ENCODE measurements around the gene RBM8A.
A peak's percentile ranks its signal among the peaks of the same experiment; 100 is the strongest.

RBM8A gene

DNA sequence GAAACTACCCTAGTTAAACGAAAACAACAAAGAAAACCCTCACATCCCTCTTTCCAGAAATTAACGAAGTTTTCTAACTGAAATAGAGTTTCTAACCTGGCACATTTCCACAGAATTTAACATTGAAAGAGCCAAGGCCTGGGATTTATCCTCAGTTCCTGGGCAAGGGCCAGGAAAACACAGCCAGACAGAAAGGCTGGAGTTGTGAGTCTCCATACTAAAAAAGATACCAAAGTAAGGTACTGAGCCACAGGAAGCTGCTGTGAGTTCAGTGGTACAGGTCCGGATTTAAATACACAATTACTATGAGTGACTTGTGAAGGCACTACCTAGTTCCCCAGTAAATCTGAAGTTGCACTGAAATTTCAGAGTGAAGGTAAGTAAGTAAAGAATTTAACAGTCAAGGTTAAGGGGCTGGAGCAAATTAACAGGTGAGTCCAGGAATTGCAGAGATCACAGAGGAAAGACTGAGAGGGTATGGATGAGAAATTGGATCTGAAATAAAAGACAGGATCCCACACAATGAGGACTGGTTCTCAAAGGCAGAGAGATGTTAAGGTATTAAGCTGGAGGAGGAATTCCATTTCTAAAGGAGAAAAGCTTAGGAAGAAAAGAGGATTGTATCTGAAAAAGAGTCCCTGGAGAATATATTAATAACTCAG is 29.6 kb upstream of the RBM8A start:
- TF ChIP-seq, protein P1, sequence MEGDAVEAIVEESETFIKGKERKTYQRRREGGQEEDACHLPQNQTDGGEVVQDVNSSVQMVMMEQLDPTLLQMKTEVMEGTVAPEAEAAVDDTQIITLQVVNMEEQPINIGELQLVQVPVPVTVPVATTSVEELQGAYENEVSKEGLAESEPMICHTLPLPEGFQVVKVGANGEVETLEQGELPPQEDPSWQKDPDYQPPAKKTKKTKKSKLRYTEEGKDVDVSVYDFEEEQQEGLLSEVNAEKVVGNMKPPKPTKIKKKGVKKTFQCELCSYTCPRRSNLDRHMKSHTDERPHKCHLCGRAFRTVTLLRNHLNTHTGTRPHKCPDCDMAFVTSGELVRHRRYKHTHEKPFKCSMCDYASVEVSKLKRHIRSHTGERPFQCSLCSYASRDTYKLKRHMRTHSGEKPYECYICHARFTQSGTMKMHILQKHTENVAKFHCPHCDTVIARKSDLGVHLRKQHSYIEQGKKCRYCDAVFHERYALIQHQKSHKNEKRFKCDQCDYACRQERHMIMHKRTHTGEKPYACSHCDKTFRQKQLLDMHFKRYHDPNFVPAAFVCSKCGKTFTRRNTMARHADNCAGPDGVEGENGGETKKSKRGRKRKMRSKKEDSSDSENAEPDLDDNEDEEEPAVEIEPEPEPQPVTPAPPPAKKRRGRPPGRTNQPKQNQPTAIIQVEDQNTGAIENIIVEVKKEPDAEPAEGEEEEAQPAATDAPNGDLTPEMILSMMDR (IDR thresholded peaks at IDR 0.05; ENCODE audit: control insufficient read depth, extremely low read depth, insufficient read depth) = no peak
- no peak for DNase-seq (ENCODE audit: low read depth)
- H3K4me3 ChIP-seq (ENCODE audit: low read depth, low read length) = peak overlapping the region; percentile 51

DNA sequence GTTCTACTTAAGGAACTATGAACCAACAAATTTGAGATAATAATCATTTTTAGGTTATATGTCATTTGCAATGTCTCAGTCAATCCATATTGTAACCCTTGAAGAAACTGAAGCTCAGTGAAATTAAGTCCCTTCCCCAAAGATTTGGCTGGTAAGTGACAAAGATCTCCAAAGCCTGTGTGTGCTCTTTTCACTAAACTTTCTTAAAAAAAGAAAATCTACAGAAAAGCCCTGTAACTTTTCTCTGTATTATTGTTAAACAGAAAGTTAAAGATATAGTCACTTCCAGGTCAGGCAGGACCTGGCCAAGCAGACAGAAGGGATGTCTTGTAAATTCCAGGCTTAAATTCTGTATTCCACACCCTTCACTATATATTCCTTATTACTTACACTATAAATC is 29.1 kb upstream of the RBM8A start:
- H3K4me3 ChIP-seq (ENCODE audit: low read depth, low read length) = no peak overlapping the region

DNA sequence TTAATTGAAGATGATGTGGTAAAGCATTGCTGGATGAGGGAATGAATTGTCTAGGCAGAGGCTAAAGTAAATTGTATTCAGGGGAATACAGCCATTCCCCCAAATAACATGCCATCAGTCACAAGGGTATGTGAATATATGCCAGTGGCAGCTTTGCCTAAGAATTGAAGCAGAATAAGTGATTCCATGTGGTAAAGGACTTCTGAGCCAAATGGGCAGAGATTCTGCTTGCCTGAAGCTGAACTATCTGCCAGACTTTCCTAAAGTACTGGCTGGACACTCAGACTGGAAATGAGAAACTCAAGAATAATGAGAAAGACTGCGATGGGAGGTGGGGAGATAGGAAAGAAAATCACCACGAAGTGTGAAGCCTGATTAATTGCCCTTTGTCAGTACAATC is 28.2 kb upstream of the RBM8A start:
- no peak for DNase-seq (ENCODE audit: low read depth)
- TF ChIP-seq, protein P1 (IDR thresholded peaks at IDR 0.05; ENCODE audit: control insufficient read depth, extremely low read depth, insufficient read depth) = no peak
- no peak overlapping the region for H3K4me3 ChIP-seq (ENCODE audit: low read depth, low read length)

More for the DNA sequence above, 29.1 kb upstream of the RBM8A start:
- no peak for DNase-seq (ENCODE audit: low read depth)
- TF ChIP-seq, protein P1 (IDR thresholded peaks at IDR 0.05; ENCODE audit: control insufficient read depth, extremely low read depth, insufficient read depth) = no peak

DNA sequence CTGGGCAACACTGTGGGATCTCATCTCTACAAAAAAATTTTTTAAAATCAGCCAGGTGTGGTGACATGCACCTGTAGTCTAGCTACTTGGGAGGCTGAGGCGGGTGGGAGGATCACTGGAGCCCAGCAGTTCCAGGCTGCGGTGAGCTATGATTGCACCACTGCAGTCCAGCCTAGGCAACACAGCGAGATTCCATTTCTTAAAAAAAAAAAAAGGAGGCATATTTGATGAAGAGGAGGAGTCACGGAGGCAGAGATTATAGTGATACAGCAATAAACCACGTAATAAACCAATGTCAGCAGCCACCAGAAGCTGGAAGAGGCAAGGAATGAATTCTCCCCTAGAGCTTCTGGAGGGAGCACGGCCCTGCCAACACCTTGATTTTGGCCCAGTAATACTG is 26.6 kb upstream of the RBM8A start:
- TF ChIP-seq, protein P1 (IDR thresholded peaks at IDR 0.05; ENCODE audit: control insufficient read depth, extremely low read depth, insufficient read depth) = no peak
- H3K4me3 ChIP-seq (ENCODE audit: low read depth, low read length) = no peak overlapping the region

DNA sequence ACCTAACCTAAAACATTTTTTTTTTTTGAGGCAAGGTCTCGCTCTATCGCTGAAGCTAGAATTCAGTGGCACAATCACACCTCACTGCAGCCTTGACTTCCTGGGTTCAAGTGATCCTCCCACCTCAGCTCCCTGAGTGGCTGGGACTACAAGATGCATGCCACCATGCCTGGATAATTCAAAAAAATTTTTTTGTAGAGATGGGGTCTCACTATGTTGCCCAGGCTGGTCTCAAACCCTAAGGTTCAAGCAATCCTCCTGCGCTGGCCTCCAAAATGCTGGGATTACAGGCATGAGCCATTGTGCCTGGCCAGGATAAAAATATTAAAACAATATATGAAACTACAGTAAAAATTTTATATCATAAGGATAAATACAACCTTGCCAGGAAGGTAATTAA is 25.6 kb upstream of the RBM8A start:
- TF ChIP-seq, protein P1 (IDR thresholded peaks at IDR 0.05; ENCODE audit: control insufficient read depth, extremely low read depth, insufficient read depth) = no peak
- H3K4me3 ChIP-seq (ENCODE audit: low read depth, low read length) = no peak overlapping the region
- DNase-seq (ENCODE audit: low read depth) = no peak

More for the DNA sequence above, 26.6 kb upstream of the RBM8A start:
- DNase-seq (ENCODE audit: low read depth) = no peak

DNA sequence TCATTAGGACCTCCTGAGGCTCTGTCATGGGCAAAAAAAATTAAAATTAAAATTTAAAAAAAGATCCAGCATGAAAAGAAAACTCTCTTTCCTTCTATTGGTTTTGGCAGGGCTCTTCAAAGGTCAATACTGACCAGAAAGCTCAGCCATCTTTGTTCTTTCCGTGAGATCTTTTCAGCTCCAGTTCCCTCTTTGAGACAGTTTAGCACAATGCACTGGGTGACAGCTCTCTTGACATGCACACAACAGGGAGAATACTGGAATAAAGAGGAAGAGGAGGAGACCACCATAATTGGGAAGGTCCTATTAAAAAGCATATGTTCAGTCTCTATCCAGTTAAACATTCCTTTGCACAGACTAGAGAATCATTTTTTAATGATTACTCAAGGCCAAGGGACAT is 24.2 kb upstream of the RBM8A start:
- TF ChIP-seq, protein P1 (IDR thresholded peaks at IDR 0.05; ENCODE audit: control insufficient read depth, extremely low read depth, insufficient read depth) = no peak
- DNase-seq (ENCODE audit: low read depth) = no peak
- H3K4me3 ChIP-seq (ENCODE audit: low read depth, low read length) = no peak overlapping the region

DNA sequence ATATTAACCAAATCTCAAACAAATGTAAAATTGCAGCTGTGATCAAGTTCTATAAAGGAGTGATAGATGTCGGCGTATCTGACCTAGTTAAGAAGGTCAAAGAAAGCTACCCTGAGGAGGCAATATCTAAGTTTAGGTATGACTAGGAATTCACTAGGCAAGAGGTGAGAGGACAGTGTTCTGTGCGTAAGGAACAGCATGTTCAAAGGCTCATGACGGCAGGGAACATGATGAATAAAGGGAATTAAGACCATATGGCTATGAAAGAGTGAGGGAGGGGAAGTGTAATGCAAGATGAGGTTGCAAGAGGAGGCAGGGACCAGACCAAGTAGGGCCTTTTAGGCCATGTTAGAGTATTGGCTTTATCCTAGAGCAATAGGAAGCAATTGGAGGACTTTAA is 21.9 kb upstream of the RBM8A start:
- H3K4me3 ChIP-seq (ENCODE audit: low read depth, low read length) = no peak overlapping the region
- TF ChIP-seq, protein P1 (IDR thresholded peaks at IDR 0.05; ENCODE audit: control insufficient read depth, extremely low read depth, insufficient read depth) = no peak
- DNase-seq (ENCODE audit: low read depth) = no peak
